HEK293 (cell line): ENCODE results near the gene MED4.

Source experiments
- GFI1B ChIP-seq: fragments of 450-650 bp; formaldehyde crosslinking; IDR thresholded peaks from 2 replicates; pipeline ENCODE4 v1.5.1; 2016; ENCODE audit warnings: missing biosample characterization, missing genetic modification characterization
- KLF1 ChIP-seq: fragments of 450-650 bp; formaldehyde crosslinking; IDR thresholded peaks from 2 replicates; pipeline ENCODE4 v1.5.1; 2016; ENCODE audit warnings: missing biosample characterization, missing genetic modification characterization
- SALL2 ChIP-seq: fragments of 450-650 bp; formaldehyde crosslinking; IDR thresholded peaks from 2 replicates; pipeline ENCODE4 v1.5.0; 2017; ENCODE audit warnings: missing biosample characterization, mild to moderate bottlenecking, missing genetic modification characterization, borderline replicate concordance
- SP3 ChIP-seq: fragments of 450-650 bp; formaldehyde crosslinking; IDR thresholded peaks from 2 replicates; pipeline ENCODE4 v1.5.1; 2016; ENCODE audit warnings: missing biosample characterization, missing genetic modification characterization
- YY1 ChIP-seq: fragments of 450-650 bp; formaldehyde crosslinking; IDR thresholded peaks from 2 replicates; pipeline ENCODE4 v1.5.1; 2018; ENCODE audit warnings: missing biosample characterization, missing genetic modification characterization
- ZBTB20 ChIP-seq: fragments of 450-650 bp; formaldehyde crosslinking; IDR thresholded peaks from 2 replicates; pipeline ENCODE4 v1.5.1; 2016; ENCODE audit warnings: missing biosample characterization, missing genetic modification characterization
- ZNF366 ChIP-seq: fragments of 450-650 bp; formaldehyde crosslinking; conservative IDR thresholded peaks from 2 replicates; pipeline ENCODE4 v1.5.1; 2016; ENCODE audit warnings: missing biosample characterization, missing genetic modification characterization
- ZNF514 ChIP-seq: fragments of 450-650 bp; formaldehyde crosslinking; IDR thresholded peaks from 2 replicates; pipeline ENCODE4 v1.5.1; 2016; ENCODE audit warnings: missing biosample characterization, missing genetic modification characterization
- ZNF585B ChIP-seq: fragments of 450-650 bp; formaldehyde crosslinking; IDR thresholded peaks from 2 replicates; pipeline ENCODE4 v1.5.1; 2016; ENCODE audit warnings: missing biosample characterization, missing genetic modification characterization
- ZNF623 ChIP-seq: fragments of 450-650 bp; formaldehyde crosslinking; IDR thresholded peaks from 2 replicates; pipeline ENCODE4 v1.5.1; 2016; ENCODE audit warnings: missing biosample characterization, missing genetic modification characterization
- ZNF837 ChIP-seq: fragments of 450-650 bp; formaldehyde crosslinking; IDR thresholded peaks from 2 replicates; pipeline ENCODE4 v1.5.1; 2016; ENCODE audit warnings: missing biosample characterization, missing genetic modification characterization
- ZXDB ChIP-seq: fragments of 450-650 bp; formaldehyde crosslinking; IDR thresholded peaks from 2 replicates; pipeline ENCODE4 v1.5.1; 2016; ENCODE audit warnings: missing biosample characterization, missing genetic modification characterization
- TF ChIP-seq, protein P1 (sequence below): fragments of 450-650 bp; formaldehyde crosslinking; conservative IDR thresholded peaks from 2 replicates; pipeline ENCODE4 v1.5.1; 2016; ENCODE audit warnings: low read depth, missing biosample characterization, missing genetic modification characterization
- TF ChIP-seq, protein P2 (sequence below): fragments of 450-650 bp; formaldehyde crosslinking; IDR thresholded peaks from 2 replicates; pipeline ENCODE4 v1.5.1; 2016; ENCODE audit warnings: missing biosample characterization, missing genetic modification characterization
- TF ChIP-seq, protein P3 (sequence below): fragments of 450-650 bp; formaldehyde crosslinking; IDR thresholded peaks from 2 replicates; pipeline ENCODE4 v1.5.1; 2016; ENCODE audit warnings: missing biosample characterization, missing genetic modification characterization
- TF ChIP-seq, protein P4 (sequence below): fragments of 450-650 bp; formaldehyde crosslinking; IDR thresholded peaks from 2 replicates; pipeline ENCODE4 v1.5.1; 2016; ENCODE audit warnings: missing biosample characterization, missing genetic modification characterization, borderline replicate concordance
- TF ChIP-seq, protein P5 (sequence below): fragments of 450-650 bp; formaldehyde crosslinking; IDR thresholded peaks from 2 replicates; pipeline ENCODE4 v1.5.1; 2016; ENCODE audit warnings: missing biosample characterization, missing genetic modification characterization
- TF ChIP-seq, protein P6 (sequence below): fragments of 450-650 bp; formaldehyde crosslinking; IDR thresholded peaks from 2 replicates; pipeline ENCODE4 v1.5.1; 2016; ENCODE audit warnings: missing biosample characterization, missing genetic modification characterization, borderline replicate concordance
- TF ChIP-seq, protein P7 (sequence below): fragments of 450-650 bp; formaldehyde crosslinking; IDR thresholded peaks from 2 replicates; pipeline ENCODE4 v1.5.1; 2016; ENCODE audit warnings: missing biosample characterization, missing genetic modification characterization

MED4 gene

DNA sequence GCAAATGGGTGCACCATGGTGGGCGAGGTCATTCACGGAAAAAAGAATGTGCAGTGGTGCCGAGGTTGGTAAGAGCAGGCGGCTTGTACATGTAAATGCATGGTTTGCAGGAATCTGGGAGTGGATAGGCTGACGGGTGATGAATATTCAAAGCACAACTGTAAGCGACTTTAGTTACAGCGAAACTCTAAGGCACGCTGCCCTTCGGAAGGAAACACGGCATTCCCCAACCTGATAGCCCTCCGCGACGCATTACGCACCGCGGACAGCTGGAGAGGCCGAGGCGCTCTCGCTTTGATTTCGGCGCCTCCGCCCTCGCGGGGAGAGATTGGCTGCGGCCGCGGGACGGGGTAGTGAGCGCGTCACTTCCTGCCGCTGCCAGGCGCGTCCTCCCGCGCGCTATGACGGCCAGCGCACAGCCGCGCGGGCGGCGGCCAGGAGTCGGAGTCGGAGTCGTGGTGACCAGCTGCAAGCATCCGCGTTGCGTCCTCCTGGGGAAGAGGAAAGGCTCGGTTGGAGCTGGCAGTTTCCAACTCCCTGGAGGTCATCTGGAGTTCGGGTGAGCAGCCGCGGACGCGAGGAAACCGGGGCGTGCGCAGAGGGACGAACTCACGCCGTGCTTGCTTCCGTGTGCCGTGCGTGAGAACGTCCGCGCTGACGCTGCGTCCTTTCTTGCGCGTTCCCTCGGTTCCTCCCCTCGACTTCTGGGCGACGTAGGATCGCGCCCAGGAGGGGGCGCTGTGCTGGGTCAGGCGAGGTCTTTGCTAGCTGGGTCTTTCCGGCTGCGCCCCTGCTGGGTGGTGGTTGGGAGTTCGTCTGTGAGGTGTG lies 57.3 kb downstream of the MED4 start, which contains the start of gene NUDT15 (continued):
- TF ChIP-seq, protein P1, sequence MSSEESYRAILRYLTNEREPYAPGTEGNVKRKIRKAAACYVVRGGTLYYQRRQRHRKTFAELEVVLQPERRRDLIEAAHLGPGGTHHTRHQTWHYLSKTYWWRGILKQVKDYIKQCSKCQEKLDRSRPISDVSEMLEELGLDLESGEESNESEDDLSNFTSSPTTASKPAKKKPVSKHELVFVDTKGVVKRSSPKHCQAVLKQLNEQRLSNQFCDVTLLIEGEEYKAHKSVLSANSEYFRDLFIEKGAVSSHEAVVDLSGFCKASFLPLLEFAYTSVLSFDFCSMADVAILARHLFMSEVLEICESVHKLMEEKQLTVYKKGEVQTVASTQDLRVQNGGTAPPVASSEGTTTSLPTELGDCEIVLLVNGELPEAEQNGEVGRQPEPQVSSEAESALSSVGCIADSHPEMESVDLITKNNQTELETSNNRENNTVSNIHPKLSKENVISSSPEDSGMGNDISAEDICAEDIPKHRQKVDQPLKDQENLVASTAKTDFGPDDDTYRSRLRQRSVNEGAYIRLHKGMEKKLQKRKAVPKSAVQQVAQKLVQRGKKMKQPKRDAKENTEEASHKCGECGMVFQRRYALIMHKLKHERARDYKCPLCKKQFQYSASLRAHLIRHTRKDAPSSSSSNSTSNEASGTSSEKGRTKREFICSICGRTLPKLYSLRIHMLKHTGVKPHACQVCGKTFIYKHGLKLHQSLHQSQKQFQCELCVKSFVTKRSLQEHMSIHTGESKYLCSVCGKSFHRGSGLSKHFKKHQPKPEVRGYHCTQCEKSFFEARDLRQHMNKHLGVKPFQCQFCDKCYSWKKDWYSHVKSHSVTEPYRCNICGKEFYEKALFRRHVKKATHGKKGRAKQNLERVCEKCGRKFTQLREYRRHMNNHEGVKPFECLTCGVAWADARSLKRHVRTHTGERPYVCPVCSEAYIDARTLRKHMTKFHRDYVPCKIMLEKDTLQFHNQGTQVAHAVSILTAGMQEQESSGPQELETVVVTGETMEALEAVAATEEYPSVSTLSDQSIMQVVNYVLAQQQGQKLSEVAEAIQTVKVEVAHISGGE (tag by site-specific recombination): peak; percentile 89
- TF ChIP-seq, protein P2, sequence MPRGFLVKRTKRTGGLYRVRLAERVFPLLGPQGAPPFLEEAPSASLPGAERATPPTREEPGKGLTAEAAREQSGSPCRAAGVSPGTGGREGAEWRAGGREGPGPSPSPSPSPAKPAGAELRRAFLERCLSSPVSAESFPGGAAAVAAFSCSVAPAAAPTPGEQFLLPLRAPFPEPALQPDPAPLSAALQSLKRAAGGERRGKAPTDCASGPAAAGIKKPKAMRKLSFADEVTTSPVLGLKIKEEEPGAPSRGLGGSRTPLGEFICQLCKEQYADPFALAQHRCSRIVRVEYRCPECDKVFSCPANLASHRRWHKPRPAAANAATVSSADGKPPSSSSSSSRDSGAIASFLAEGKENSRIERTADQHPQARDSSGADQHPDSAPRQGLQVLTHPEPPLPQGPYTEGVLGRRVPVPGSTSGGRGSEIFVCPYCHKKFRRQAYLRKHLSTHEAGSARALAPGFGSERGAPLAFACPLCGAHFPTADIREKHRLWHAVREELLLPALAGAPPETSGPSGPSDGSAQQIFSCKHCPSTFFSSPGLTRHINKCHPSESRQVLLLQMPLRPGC (tag by site-specific recombination): peak; percentile 74
- TF ChIP-seq, protein P3, sequence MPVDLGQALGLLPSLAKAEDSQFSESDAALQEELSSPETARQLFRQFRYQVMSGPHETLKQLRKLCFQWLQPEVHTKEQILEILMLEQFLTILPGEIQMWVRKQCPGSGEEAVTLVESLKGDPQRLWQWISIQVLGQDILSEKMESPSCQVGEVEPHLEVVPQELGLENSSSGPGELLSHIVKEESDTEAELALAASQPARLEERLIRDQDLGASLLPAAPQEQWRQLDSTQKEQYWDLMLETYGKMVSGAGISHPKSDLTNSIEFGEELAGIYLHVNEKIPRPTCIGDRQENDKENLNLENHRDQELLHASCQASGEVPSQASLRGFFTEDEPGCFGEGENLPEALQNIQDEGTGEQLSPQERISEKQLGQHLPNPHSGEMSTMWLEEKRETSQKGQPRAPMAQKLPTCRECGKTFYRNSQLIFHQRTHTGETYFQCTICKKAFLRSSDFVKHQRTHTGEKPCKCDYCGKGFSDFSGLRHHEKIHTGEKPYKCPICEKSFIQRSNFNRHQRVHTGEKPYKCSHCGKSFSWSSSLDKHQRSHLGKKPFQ: no peak
- TF ChIP-seq, protein P4, sequence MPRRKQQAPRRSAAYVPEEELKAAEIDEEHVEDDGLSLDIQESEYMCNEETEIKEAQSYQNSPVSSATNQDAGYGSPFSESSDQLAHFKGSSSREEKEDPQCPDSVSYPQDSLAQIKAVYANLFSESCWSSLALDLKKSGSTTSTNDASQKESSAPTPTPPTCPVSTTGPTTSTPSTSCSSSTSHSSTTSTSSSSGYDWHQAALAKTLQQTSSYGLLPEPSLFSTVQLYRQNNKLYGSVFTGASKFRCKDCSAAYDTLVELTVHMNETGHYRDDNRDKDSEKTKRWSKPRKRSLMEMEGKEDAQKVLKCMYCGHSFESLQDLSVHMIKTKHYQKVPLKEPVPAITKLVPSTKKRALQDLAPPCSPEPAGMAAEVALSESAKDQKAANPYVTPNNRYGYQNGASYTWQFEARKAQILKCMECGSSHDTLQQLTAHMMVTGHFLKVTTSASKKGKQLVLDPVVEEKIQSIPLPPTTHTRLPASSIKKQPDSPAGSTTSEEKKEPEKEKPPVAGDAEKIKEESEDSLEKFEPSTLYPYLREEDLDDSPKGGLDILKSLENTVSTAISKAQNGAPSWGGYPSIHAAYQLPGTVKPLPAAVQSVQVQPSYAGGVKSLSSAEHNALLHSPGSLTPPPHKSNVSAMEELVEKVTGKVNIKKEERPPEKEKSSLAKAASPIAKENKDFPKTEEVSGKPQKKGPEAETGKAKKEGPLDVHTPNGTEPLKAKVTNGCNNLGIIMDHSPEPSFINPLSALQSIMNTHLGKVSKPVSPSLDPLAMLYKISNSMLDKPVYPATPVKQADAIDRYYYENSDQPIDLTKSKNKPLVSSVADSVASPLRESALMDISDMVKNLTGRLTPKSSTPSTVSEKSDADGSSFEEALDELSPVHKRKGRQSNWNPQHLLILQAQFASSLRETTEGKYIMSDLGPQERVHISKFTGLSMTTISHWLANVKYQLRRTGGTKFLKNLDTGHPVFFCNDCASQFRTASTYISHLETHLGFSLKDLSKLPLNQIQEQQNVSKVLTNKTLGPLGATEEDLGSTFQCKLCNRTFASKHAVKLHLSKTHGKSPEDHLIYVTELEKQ (tag by site-specific recombination): no peak; the same call in 1 of the 2 replicates
- TF ChIP-seq ZNF514 (tag by site-specific recombination) (no peak), ZXDB (tag by site-specific recombination) (peak; percentile 85), SP3 (tag by site-specific recombination) (peak; percentile 47; the same call in 1 of the 2 replicates), YY1 (tag by site-specific recombination) (peak; percentile 58), SALL2 (tag by site-specific recombination) (no peak), ZNF585B (no peak; the same call in 1 of the 2 replicates), KLF1 (tag by site-specific recombination) (no peak; the same call in 1 of the 2 replicates), ZNF623 (no peak), GFI1B (tag by site-specific recombination) (peak; percentile 55), ZNF366 (tag by site-specific recombination) (peak; percentile 97), ZBTB20 (tag by site-specific recombination) (peak; percentile 40; the same call in 1 of the 2 replicates), ZNF837 (tag by site-specific recombination) (peak; percentile 76; the same call in 1 of the 2 replicates)
- TF ChIP-seq, protein P5, sequence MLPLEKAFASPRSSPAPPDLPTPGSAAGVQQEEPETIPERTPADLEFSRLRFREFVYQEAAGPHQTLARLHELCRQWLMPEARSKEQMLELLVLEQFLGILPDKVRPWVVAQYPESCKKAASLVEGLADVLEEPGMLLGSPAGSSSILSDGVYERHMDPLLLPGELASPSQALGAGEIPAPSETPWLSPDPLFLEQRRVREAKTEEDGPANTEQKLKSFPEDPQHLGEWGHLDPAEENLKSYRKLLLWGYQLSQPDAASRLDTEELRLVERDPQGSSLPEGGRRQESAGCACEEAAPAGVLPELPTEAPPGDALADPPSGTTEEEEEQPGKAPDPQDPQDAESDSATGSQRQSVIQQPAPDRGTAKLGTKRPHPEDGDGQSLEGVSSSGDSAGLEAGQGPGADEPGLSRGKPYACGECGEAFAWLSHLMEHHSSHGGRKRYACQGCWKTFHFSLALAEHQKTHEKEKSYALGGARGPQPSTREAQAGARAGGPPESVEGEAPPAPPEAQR (tag by site-specific recombination): no peak
- TF ChIP-seq, protein P6, sequence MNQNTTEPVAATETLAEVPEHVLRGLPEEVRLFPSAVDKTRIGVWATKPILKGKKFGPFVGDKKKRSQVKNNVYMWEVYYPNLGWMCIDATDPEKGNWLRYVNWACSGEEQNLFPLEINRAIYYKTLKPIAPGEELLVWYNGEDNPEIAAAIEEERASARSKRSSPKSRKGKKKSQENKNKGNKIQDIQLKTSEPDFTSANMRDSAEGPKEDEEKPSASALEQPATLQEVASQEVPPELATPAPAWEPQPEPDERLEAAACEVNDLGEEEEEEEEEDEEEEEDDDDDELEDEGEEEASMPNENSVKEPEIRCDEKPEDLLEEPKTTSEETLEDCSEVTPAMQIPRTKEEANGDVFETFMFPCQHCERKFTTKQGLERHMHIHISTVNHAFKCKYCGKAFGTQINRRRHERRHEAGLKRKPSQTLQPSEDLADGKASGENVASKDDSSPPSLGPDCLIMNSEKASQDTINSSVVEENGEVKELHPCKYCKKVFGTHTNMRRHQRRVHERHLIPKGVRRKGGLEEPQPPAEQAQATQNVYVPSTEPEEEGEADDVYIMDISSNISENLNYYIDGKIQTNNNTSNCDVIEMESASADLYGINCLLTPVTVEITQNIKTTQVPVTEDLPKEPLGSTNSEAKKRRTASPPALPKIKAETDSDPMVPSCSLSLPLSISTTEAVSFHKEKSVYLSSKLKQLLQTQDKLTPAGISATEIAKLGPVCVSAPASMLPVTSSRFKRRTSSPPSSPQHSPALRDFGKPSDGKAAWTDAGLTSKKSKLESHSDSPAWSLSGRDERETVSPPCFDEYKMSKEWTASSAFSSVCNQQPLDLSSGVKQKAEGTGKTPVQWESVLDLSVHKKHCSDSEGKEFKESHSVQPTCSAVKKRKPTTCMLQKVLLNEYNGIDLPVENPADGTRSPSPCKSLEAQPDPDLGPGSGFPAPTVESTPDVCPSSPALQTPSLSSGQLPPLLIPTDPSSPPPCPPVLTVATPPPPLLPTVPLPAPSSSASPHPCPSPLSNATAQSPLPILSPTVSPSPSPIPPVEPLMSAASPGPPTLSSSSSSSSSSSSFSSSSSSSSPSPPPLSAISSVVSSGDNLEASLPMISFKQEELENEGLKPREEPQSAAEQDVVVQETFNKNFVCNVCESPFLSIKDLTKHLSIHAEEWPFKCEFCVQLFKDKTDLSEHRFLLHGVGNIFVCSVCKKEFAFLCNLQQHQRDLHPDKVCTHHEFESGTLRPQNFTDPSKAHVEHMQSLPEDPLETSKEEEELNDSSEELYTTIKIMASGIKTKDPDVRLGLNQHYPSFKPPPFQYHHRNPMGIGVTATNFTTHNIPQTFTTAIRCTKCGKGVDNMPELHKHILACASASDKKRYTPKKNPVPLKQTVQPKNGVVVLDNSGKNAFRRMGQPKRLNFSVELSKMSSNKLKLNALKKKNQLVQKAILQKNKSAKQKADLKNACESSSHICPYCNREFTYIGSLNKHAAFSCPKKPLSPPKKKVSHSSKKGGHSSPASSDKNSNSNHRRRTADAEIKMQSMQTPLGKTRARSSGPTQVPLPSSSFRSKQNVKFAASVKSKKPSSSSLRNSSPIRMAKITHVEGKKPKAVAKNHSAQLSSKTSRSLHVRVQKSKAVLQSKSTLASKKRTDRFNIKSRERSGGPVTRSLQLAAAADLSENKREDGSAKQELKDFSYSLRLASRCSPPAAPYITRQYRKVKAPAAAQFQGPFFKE (tag by site-specific recombination): no peak
- TF ChIP-seq, protein P7, sequence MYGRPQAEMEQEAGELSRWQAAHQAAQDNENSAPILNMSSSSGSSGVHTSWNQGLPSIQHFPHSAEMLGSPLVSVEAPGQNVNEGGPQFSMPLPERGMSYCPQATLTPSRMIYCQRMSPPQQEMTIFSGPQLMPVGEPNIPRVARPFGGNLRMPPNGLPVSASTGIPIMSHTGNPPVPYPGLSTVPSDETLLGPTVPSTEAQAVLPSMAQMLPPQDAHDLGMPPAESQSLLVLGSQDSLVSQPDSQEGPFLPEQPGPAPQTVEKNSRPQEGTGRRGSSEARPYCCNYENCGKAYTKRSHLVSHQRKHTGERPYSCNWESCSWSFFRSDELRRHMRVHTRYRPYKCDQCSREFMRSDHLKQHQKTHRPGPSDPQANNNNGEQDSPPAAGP (tag by site-specific recombination): peak; percentile 88; the same call in 1 of the 2 replicates
